NT2/D1 (cell line): ENCODE data around the gene PPARA.

ENCODE experiments used
- YY1 ChIP-seq: IDR thresholded peaks from 2 replicates; pipeline ENCODE4 v1.6.1; 2011; ENCODE audit not compliant: insufficient read length, insufficient read depth
- ZNF274 ChIP-seq: IDR thresholded peaks from 2 replicates; pipeline ENCODE4 v1.6.1; 2011; ENCODE audit warnings: mild to moderate bottlenecking, low read depth, low read length

DNA sequence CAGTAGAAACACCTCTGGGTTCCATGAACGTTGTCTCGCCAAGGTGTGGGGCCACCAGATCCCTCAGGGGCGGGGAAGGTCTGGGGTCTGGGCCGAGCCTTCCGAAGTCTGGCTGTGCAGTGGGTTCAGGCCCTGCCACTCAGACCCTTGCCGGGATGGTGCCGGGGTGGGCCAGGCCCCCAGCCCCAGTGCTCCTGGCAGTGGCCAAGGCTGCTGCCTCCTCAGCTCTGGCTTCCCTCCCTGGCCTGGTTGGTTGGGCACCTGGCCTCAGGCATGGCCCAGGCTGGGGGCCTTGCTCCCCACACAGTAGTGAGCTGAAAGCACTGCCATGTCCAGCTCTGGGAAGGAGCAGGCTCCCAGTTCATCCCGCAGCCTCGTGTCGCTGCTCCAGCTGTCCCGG, 48.2 kb upstream of the PPARA start:
- TF ChIP-seq ZNF274 (no peak), YY1 (no peak)
